Choroid plexus epithelial cell (primary cell): Measurements from ENCODE around the gene TFEB.

Experiments used
- DNase-seq: peaks from one replicate; pipeline ENCODE4 v3.0.0-alpha.2; 2010; ENCODE audit warnings: low read depth
- H3K4me3 ChIP-seq: 2 replicates; pipeline ENCODE4 v1.5.1; 2011; ENCODE audit warnings: low read depth, mild to moderate bottlenecking, control low read depth, low read length, moderate library complexity
- TF ChIP-seq, protein P1 (sequence below): conservative IDR thresholded peaks from 2 replicates; pipeline ENCODE4 v1.5.1; 2011; ENCODE audit warnings: low read depth, mild to moderate bottlenecking, control low read depth, inconsistent platforms, low read length, moderate library complexity

The TFEB gene

DNA sequence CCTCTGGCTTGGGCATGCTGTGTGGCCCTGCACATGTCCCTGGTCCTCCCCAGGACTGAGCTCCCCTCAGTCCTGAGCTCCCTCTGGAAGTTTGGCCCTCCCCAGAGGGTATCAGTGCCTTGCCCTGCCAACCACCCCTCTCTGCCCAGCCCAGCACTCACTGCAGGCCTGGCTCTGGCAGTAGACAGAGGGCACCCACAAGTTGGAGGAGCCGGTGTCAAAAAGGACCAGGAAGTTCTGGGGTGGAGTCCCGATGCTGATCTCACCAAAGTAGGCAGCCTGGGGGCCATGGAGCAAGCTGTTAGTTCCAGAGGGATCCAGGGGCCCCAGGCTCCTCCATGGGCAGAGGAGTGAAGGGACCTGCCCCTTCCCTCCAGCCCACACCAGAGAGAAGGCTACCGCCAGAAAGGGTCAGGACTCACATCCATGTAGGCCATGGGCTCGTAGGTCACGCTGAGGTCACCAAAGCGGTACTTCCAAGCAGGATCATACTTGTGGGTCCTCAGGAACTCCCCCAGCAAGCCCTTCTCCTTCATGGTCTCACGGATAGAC, 8.9 kb upstream of the TFEB start:
- no peak for DNase-seq
- TF ChIP-seq, protein P1, sequence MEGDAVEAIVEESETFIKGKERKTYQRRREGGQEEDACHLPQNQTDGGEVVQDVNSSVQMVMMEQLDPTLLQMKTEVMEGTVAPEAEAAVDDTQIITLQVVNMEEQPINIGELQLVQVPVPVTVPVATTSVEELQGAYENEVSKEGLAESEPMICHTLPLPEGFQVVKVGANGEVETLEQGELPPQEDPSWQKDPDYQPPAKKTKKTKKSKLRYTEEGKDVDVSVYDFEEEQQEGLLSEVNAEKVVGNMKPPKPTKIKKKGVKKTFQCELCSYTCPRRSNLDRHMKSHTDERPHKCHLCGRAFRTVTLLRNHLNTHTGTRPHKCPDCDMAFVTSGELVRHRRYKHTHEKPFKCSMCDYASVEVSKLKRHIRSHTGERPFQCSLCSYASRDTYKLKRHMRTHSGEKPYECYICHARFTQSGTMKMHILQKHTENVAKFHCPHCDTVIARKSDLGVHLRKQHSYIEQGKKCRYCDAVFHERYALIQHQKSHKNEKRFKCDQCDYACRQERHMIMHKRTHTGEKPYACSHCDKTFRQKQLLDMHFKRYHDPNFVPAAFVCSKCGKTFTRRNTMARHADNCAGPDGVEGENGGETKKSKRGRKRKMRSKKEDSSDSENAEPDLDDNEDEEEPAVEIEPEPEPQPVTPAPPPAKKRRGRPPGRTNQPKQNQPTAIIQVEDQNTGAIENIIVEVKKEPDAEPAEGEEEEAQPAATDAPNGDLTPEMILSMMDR, result no peak
- no peak overlapping the region for H3K4me3 ChIP-seq

DNA sequence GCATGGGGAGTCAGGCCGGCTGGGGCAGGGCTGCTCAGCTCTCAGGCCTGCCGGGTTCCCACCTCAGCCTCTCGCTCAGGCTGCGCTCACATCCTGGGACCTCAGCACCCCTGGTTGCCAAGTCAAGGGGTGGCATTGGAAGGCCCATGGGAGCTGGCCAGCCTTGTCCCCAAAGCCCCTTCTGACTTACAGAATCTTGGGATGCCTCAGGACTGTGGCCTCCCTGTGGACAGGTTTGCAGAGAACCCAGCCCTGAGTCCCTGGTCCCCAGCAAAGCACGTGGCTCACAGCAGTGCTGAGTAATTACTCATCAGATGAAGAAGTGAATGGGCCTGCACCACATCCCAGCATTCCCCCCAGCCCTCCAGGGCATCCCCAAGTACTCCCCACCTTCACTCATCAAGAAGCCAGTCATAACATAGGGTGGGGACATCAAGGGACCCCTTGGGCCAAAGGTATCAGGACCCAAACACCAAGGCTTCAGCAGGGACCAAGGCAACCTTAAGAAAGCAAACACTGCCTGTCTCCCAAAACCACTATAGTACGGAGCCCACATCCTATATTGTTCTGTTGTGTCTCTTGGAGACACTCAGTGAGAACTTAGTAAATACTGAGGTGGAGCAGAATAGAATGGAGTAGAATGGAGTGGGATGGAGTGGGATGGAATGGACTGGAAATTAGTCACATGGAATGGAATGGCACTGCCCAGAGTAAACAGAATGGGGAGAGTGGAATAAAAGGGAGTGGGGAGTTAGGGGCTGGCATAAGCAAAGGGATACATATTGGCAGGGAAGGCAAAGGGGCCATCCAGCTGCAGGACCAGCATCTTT, 8.2 kb upstream of the TFEB start:
- TF ChIP-seq, protein P1, result no peak
- H3K4me3 ChIP-seq, result no peak overlapping the region
- DNase-seq, result no peak

DNA sequence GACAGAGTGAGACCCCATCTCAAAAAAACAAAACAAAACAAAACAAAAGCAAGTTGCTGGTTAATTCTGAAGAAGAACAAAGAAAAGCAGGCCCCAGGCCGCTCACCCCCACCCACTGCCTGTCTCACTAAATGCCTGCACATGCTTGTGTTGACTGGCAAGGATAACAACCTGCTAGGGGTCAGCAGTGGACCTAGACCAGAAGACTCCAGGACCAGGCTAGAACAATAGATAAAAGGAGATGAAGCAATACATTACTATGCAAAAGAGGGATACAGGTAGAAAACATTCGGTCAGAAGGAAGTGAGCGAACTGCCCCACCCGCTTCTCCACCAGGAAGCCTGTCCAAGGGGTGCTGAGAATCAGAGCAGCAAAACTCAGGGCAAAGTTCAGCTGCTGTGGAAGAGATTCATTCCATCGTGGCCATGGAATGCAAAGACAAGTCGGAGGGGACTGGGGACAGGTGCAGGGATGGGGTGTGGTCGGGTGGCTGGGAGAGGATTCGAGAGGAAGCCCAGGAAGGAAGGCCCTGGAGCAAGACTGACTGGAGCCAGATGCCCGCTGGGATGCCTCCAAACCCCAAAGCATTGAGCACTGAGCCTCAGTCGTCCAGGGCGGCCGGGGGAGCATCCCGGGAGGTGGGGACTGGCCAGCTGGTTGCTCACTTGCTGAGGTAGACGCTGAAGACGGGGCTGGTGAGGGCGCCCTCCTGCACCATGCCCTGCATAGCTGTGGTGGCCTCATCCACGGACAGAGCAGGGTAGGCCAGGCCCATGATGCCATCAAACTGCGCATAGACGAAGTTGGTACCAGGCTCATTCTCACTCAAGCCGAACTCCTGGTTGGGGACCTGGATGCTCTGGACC, 6.5 kb upstream of the TFEB start:
- no peak overlapping the region for H3K4me3 ChIP-seq
- no peak for DNase-seq
- TF ChIP-seq, protein P1, result no peak

DNA sequence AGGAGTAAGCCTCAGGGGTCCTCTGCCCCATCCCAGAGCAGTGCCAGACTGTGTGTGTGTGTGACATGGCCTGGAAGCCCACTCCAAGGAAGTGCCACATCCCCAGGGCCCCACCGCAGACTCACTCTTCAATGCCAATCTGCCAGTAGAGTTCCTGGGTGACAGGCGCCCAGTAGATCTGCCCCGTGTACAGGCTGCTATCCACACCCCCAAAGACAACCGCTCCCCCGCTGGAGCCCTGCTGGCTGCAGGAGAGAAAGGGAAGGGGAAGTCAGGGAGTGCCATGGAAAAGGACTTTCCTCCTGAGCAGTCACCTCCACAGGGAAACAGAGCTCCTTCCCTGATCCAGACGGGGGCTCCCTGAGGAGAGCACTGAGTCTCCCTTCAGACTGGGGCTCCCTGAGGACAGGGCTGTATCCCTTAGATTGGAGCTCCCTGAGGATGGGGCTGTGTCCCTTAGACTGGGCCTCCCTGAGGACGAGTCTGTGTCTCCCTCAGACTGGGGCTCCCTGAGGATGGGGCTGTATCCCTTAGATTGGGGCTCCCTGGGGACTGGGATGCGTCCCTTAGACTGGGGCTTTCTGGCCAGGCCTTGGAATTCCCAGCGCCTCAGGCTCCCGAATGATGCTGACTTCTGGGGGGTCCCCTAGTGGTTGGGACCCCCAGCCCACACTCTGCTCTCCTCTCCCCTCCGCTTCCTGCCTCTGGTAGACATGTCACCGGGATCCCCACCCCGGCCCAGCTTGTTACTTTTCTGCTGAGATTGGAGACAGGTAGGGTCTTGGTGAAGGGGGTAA, 5.2 kb upstream of the TFEB start:
- TF ChIP-seq, protein P1, result no peak
- DNase-seq, result no peak
- no peak overlapping the region for H3K4me3 ChIP-seq

DNA sequence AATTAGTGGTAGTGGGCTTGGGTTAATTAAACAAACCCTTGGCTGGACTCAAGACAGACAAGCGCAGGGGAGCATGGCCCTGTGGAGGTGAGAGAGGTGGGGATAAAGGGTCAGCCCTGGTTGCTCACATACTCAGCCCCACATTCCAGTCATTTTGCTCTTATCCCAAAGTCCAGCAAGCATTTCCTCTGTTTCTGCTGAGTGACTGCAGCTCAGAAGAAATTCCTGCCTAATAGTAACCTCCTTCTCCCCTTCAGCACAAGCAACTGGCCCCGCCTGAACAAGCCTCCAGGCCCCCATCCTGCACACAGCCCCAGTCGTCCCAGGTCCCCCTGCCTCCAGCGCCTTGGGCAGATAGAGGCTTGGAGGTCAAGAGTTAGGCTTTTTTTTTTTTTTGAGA, 3.6 kb upstream of the TFEB start:
- H3K4me3 ChIP-seq, result no peak overlapping the region
- TF ChIP-seq, protein P1, result no peak
- DNase-seq, result no peak

DNA sequence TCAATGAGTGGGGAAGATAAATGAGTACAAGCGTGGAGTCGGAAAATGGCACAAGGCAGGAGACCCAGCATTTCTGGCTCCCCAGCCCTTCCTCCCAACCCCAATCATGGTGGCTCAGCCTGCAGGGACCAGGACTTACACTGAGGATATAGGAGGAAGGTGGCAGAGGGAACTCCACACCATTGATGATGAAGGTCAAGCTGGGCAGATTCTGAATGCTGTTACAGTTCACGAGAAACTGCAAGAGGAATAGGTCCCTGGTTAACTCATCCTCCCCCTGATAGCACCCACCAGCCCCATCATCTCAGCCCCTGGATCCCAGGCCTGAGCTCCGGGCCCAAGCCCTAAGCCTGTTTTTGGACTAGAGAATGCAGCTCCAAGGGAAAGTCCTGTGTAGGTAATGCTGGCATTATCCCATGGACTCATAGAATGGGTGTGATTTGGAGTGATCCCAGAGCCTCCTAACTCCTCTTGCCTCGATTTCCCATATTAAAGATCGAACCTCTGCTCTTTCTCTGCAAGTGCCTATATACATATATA, 2.3 kb upstream of the TFEB start:
- TF ChIP-seq, protein P1, result no peak
- H3K4me3 ChIP-seq, result no peak overlapping the region
- no peak for DNase-seq
